IPS-18a (cell line): ENCODE results near the gene PPP1R13L.
"Not testable (repeated sequence)": the region's sequence is repeated elsewhere in the genome, so short reads cannot be mapped to it uniquely, and the experiment has no call there.

Source experiments
- H3K27ac ChIP-seq: one replicate; pipeline ENCODE4 v1.5.1; 2013; ENCODE audit warnings: low read length
- H3K27me3 ChIP-seq: one replicate; pipeline ENCODE4 v1.6.1; 2013; ENCODE audit warnings: mild to moderate bottlenecking, low read length; ENCODE audit not compliant: control insufficient read depth, insufficient read depth
- H3K36me3 ChIP-seq: one replicate; pipeline ENCODE4 v1.6.1; 2013; ENCODE audit warnings: low read depth, low read length; ENCODE audit not compliant: control insufficient read depth
- H3K4me1 ChIP-seq: one replicate; pipeline ENCODE4 v1.6.1; 2013; ENCODE audit warnings: low read depth, low read length; ENCODE audit not compliant: control insufficient read depth
- H3K4me3 ChIP-seq: one replicate; pipeline ENCODE4 v1.5.1; 2013; ENCODE audit warnings: low read length
- H3K9ac ChIP-seq: one replicate; pipeline ENCODE4 v1.6.1; 2013; ENCODE audit warnings: mild to moderate bottlenecking, low read length, moderate library complexity
- H3K9me3 ChIP-seq: one replicate; pipeline ENCODE4 v1.6.1; 2013; ENCODE audit warnings: low read depth, low read length; ENCODE audit not compliant: control insufficient read depth

PPP1R13L gene

DNA sequence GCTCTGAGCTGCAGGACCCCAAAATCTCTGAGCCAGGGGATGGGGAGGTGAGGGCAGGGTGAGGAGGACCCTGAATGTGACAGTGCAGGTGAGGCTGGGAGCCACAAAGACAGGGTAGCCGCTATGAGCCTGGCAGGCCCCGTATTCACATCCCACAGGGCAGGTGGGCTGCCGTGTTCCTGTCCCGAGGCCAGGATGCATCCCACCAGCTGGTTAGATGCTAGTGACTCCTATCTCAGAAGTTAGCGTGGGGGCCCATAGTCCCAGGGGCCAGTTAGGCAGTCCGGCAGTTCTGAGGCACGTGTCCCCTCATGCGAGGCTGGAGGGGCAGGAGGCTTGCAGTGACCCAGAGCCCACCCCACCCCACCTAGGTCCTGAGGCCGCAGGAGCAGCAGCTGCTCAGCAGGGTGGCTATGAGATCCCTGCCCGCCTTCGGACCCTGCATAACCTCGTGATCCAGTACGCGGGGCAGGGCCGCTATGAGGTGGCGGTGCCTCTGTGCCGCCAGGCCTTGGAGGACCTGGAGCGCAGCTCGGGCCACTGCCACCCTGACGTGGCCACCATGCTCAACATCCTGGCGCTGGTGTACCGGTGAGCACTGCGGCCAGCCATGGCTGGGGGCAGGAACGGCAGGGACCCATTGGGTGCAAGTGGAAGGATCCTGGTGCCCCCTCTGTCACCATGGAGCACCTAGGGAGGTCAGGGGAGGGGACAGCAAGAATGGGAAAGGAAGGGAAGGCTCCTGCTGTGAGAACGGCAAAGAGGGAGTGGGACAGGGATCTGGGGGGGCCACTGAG, 57.1 kb downstream of the PPP1R13L start:
- Histone ChIP-seq H3K27ac (no peak overlapping the region), H3K36me3 (peaks cover 30% of the 10 kb centered on the region), H3K9ac (no peak overlapping the region), H3K9me3 (no peaks in the 10 kb centered on the region), H3K4me1 (no peaks in the 10 kb centered on the region), H3K27me3 (peaks cover 2% of the 10 kb centered on the region), H3K4me3 (no peak overlapping the region)

GRCh38 chr19:45346449-45346848, 58.4 kb downstream of the PPP1R13L start:
- no peaks in the 10 kb centered on the region for H3K4me1 ChIP-seq
- H3K36me3 ChIP-seq, result peaks cover 17% of the 10 kb centered on the region
- no peaks in the 10 kb centered on the region for H3K9me3 ChIP-seq
- no peak overlapping the region for H3K9ac ChIP-seq
- no peak overlapping the region for H3K27ac ChIP-seq
- no peak overlapping the region for H3K4me3 ChIP-seq
- H3K27me3 ChIP-seq, result peaks cover 15% of the 10 kb centered on the region

DNA sequence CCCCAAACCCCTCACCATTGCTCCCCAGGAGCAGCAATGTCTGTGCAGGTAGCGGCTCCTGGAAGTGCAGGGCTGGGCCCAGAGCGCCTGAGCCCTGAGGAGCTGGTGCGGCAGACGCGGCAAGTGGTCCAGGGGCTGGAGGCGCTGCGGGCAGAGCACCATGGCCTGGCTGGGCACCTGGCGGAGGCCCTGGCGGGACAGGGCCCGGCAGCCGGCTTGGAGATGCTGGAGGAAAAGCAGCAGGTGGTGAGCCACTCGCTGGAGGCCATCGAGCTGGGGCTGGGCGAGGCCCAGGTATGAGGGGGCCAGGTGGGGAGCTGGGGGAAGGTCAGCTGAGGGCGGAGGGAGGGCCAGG, 59.4 kb downstream of the PPP1R13L start:
- Histone ChIP-seq H3K27ac (no peak overlapping the region), H3K9ac (no peak overlapping the region), H3K27me3 (peaks cover 23% of the 10 kb centered on the region), H3K4me1 (no peaks in the 10 kb centered on the region), H3K9me3 (no peaks in the 10 kb centered on the region), H3K36me3 (peaks cover 9% of the 10 kb centered on the region), H3K4me3 (no peak overlapping the region)

- H3K36me3 ChIP-seq, result peaks cover 2% of the 10 kb centered on the region
- H3K4me1 ChIP-seq, result no peaks in the 10 kb centered on the region
- no peak overlapping the region for H3K27ac ChIP-seq
- H3K9ac ChIP-seq, result no peak overlapping the region
- H3K9me3 ChIP-seq, result no peaks in the 10 kb centered on the region
- no peak overlapping the region for H3K4me3 ChIP-seq
- peaks cover 28% of the 10 kb centered on the region for H3K27me3 ChIP-seq
Measured at GRCh38 chr19:45344621-45345505, 60.0 kb downstream of the PPP1R13L start.

DNA sequence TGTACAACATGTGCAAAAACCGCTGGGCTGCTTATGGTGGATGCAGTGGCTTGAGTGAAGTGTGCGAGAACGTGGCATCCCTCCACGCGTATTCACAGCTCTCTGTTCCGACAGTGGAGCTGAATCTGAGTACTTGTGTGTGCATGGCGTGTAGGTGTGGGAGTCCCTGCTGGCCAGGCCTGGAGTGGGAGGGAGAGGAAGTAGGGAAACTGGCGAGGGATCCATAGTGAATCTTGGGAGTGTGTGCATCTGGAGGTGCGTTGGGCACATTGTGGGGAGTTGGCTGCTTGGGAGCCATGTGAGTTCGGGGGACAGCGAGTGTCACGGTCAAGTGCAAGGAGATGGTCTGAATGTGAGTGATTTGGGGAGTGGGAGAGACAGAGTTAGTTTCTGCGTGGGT, 62.0 kb downstream of the PPP1R13L start:
- H3K27ac ChIP-seq, result no peak overlapping the region
- H3K9me3 ChIP-seq, result no peaks in the 10 kb centered on the region
- no peak overlapping the region for H3K9ac ChIP-seq
- no peaks in the 10 kb centered on the region for H3K4me1 ChIP-seq
- no peak overlapping the region for H3K4me3 ChIP-seq
- H3K27me3 ChIP-seq, result peaks cover 32% of the 10 kb centered on the region
- H3K36me3 ChIP-seq, result no peaks in the 10 kb centered on the region

GRCh38 chr19:45340899-45341453, 63.9 kb downstream of the PPP1R13L start:
- Histone ChIP-seq H3K36me3 (no peaks in the 10 kb centered on the region), H3K9me3 (no peaks in the 10 kb centered on the region), H3K4me1 (no peaks in the 10 kb centered on the region), H3K27ac (no peak overlapping the region), H3K4me3 (peak overlapping the region; percentile 56), H3K27me3 (peaks cover 32% of the 10 kb centered on the region), H3K9ac (no peak overlapping the region)

- Histone ChIP-seq H3K27me3 (peaks cover 32% of the 10 kb centered on the region), H3K4me1 (no peaks in the 10 kb centered on the region), H3K9ac (no peak within 1 kb of the TSS), H3K4me3 (peak within 1 kb of the TSS; percentile 56), H3K9me3 (no peaks in the 10 kb centered on the region), H3K36me3 (no peaks in the 10 kb centered on the region), H3K27ac (no peak within 1 kb of the TSS)
Measured at GRCh38 chr19:45340232-45340898, 64.5 kb downstream of the PPP1R13L start, which contains the start of gene KLC3. Gene KLC3, plus strand, starts transcription at chr19:45340750. Its CDS starts 4,792 bp downstream, at chr19:45345542.

- H3K4me3 ChIP-seq, result no peak overlapping the region
- no peak overlapping the region for H3K27ac ChIP-seq
- H3K27me3 ChIP-seq, result peaks cover 32% of the 10 kb centered on the region
- no peaks in the 10 kb centered on the region for H3K9me3 ChIP-seq
- no peaks in the 10 kb centered on the region for H3K4me1 ChIP-seq
- no peaks in the 10 kb centered on the region for H3K36me3 ChIP-seq
- H3K9ac ChIP-seq, result no peak overlapping the region
Measured at GRCh38 chr19:45339629-45340028, 65.2 kb downstream of the PPP1R13L start.

GRCh38 chr19:45336696-45337251, 68.1 kb downstream of the PPP1R13L start:
- no peak overlapping the region for H3K4me3 ChIP-seq
- peaks cover 20% of the 10 kb centered on the region for H3K27me3 ChIP-seq
- H3K9ac ChIP-seq, result no peak overlapping the region
- no peaks in the 10 kb centered on the region for H3K36me3 ChIP-seq
- H3K27ac ChIP-seq, result no peak overlapping the region
- H3K9me3 ChIP-seq, result no peaks in the 10 kb centered on the region
- H3K4me1 ChIP-seq, result no peaks in the 10 kb centered on the region

- not testable (repeated sequence) for H3K36me3 ChIP-seq, H3K27me3 ChIP-seq, H3K4me1 ChIP-seq, H3K27ac ChIP-seq, H3K4me3 ChIP-seq, H3K9ac ChIP-seq, H3K9me3 ChIP-seq
Measured at GRCh38 chr19:45334881-45335280, 70.0 kb downstream of the PPP1R13L start.
